Esophagus muscularis mucosa (tissue), 4 donors: Measurements from ENCODE around the gene VILL.
A peak's percentile ranks its signal among the peaks of the same experiment; 100 is the strongest.

Source experiments
- CTCF ChIP-seq, 3 experiments: fragments of 200-600 bp in 2 of 3; fragments of 450-650 bp in 1 of 3; sonication (generic) in 2 of 3; IDR thresholded peaks; one replicate each; pipeline ENCODE4 v1.5.1; 2017 to 2019; ENCODE audit warnings: antibody characterized with exemption in 3 of 3, mild to moderate bottlenecking in 2 of 3, moderate library complexity in 1 of 3
- EP300 ChIP-seq: sonication (generic); formaldehyde crosslinking; IDR thresholded peaks from one replicate; pipeline ENCODE4 v1.6.1; 2017; ENCODE audit warnings: antibody characterized with exemption
- POLR2AphosphoS5 ChIP-seq, 2 donors: sonication (generic); formaldehyde crosslinking; IDR thresholded peaks; one replicate each; pipeline ENCODE4 v1.6.1; 2017; ENCODE audit warnings: antibody characterized with exemption in 2 of 2

- TF ChIP-seq CTCF (IDR thresholded peaks at IDR 0.05): peak; percentile 82 to 88 (median 82)
- peak in 1 of 2 donors; percentile 29 for TF ChIP-seq POLR2AphosphoS5 (IDR thresholded peaks at IDR 0.05)
- no peak for TF ChIP-seq EP300
These were observed 23.2 kb upstream of the VILL start for GRCh38 chr3:37967260-37967881.
